ENCODE results near the gene NF1.
"Not testable (repeated sequence)": the region's sequence is repeated elsewhere in the genome, so short reads cannot be mapped to it uniquely, and the experiment has no call there.

Gene NF1

DNA sequence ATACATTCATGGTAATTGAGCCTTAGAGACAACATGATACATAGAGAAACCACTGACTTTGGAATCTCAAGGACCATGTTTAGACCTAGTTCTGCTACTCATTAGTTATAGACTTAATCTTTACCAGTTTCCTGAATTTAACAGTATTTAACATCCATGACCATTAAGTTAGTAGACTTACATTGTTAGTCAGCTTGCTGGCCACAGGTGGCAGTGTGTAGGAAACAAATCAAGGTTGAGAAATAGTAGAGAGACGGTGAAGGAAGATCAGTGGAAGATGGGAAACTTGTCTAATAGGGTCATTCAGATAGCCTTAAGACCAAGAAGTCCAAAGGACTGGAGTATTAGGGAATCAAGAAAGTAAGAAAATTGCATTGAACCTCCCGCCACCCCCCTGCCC, 171.3 kb downstream of the NF1 start:
- DNase-seq, result peak in 2 of 3 donors; percentile 12 to 15

DNA sequence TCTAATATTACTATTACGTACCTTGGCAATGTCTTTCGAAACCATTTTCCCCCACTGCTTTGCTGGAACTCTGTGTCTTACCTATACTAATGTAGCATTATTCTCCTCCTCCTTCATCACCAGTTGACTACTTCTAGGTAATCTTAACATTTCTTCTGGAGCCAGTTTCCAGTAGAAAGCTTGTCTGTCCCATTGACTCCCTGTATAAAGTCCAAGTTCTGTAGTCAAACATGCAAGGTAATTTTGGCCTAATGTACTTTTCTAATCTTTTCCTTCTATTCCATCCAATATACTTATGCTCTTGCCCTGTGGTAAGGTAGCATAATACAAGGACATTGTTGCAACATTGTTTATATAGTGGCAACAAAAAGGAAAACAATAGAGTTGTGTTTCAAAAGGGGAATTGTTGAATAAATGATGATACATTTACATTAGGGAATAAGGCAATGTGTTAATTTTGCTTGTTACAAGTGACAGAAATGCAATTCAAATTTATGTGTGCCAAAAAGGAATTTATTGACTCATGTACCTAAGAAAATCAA, 174.3 kb downstream of the NF1 start:
- no peak for DNase-seq

DNA sequence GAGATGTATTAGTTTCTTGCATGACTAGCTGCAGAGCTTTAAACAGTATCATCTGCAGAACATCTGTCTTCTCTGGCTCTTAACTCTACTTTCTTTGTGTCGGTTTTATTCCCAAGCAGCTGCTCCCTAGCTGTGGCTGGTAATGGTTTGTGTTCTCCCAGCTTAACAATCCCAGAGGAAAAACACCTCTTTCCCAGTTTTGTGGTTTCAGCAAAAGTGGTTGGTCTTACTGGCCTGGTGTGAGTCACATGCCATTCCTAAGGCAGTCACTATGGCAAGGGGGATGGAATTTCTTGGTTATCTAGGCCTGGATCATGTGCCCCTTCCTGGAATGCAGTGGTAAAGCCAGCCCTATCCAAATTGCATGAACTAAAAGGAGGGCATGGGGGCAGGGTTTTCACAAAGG, 174.8 kb downstream of the NF1 start:
- no peak for DNase-seq

DNA sequence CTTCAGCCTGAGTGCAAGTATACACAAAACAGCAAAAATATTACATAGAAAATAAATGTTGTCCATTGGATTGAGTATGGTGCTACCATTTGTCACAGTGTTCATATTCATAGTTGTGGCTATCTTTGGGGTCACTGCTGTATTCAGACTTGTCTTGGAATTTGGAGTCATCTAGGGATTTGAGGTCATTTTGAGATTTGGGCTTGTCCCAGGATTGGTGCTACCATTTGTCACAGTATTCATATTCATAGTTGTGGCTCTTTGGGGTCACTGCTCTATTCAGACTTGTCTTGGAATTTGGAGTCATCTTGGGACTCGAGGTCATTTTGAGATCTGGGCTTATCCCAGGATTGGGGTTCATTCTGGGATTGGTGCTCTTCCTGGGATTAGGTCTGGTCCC, 177.5 kb downstream of the NF1 start:
- no peak for DNase-seq

GRCh38 chr17:31272803-31273202, 178.0 kb downstream of the NF1 start:
- DNase-seq, result no peak

DNA sequence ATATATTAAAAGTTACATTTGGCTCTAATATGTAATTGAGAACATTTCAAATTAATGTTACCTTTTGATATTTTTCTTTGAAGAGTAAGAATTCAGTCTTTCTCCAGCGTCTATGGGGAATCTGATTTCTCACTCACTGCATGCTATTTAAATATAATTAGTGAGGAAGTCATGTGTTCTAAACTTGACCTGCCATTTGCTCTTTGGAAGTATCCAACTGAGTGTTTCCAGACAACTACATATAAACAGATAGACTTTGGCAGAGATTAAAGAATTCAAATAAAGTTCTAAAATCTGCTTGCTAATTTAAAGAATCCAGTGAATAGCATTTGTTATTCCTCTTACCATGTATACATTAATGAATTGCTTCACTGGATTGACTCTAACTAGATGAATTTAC, 178.7 kb downstream of the NF1 start:
- DNase-seq, result no peak

- peak; percentile 44 to 83 (median 81) for DNase-seq
Observed at GRCh38 chr17:31274252-31274651, 179.5 kb downstream of the NF1 start.

- DNase-seq, result peak; percentile 36 to 74 (median 67)
Observed at GRCh38 chr17:31275116-31275515, 180.3 kb downstream of the NF1 start.

DNA sequence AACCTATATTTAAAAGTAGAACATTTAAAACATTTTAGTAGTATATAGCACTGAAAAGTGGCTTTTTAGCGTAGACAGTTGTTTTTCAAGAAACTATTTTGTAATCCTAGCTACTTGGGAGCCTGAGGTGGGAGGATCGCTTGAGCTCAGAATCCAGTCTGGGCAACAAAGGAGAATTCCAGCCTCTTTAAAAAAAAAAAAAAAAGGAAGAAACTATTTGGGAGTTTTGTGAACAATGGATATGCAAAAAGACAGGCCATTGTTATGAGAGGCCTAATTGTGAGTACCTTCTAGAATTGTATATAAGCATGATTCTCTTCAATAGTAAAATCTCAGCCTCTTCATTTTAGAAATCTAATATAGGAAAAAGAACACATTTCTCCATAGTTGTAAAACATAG, 184.6 kb downstream of the NF1 start:
- DNase-seq, result no peak

DNA sequence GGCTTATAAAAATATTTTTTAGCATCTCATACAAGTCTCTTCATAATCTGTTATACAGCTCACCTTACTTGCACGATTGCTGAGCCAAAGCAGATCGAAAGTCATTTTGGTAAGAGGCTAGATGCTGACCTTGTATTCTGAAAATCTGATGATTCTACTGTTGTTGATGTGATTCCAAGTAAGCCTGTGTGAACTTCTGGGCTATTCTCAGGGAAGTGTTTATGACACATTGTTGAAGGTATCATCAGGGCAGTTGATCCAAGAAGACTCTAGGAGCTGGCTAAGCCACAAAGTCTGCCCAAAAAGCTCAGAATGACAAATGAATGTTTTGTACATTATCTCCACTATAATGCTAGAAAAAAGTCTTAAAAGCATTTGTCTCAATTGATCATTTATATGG, 186.3 kb downstream of the NF1 start:
- no peak for DNase-seq

- DNase-seq, result no peak
Observed at GRCh38 chr17:31283841-31284240, 189.1 kb downstream of the NF1 start.

GRCh38 chr17:31286587-31286986, 191.8 kb downstream of the NF1 start:
- DNase-seq, result no peak

GRCh38 chr17:31287932-31288331, 193.2 kb downstream of the NF1 start:
- not testable (repeated sequence) for DNase-seq

DNA sequence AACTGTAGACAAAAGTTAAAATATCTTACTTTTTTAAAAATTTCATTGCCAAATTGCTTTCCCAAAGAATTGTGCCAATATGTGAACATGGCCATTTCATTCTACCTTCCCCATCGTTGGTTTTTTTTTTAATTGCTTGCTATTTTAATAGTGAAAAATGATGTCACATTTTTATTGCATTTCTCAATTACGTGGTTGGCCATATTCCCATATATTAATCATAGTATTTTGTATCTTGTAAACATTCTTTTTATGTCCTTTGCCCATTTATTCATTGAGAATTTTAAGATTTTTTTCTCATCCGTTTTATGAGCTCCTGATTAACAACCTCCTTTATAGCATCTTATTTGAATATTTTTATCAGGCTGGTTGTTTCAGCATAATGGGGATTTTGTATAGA, 195.0 kb downstream of the NF1 start:
- DNase-seq, result no peak

- DNase-seq, result no peak
Observed at GRCh38 chr17:31291820-31292219, 197.0 kb downstream of the NF1 start.

DNA sequence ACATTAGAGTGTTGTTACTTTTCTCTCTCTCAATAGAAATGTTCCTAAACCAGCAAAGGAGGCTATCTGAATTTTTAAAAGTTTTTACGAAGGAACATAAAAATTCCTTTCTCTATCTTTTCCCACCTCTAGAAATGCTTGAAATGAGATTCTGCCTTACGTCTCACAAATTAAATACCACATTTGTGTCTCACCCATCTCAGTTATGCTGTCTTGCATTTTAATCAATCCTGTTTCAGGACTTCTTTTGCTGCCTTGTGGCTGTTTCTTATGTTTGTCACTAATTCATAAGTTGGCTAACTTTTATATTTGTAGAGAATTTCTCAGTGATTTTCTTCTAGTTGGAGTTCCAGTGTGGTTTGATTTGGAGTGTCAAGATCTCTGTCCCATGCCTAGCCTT, 198.8 kb downstream of the NF1 start:
- DNase-seq, result no peak

DNA sequence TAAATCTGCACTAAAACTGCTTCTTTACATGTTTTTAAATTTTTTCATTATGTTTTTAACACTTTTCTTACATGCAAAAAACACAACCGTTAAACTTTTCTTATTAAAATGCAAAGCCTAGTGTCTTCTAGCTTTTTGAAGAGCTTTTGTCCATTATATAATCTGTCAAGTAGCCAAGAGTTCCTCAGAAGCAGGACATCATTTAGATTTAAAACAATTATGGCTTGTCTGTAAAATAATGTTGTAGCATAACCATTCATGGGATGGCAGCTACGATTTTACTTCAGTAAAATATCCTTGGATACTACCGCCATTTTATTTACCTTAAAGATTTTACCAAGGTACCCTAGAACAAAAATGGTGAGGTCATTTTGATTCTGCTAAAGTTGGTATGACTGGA, 199.5 kb downstream of the NF1 start:
- no peak for DNase-seq

- DNase-seq, result no peak
Observed at GRCh38 chr17:31294820-31295488, 200.2 kb downstream of the NF1 start.

DNA sequence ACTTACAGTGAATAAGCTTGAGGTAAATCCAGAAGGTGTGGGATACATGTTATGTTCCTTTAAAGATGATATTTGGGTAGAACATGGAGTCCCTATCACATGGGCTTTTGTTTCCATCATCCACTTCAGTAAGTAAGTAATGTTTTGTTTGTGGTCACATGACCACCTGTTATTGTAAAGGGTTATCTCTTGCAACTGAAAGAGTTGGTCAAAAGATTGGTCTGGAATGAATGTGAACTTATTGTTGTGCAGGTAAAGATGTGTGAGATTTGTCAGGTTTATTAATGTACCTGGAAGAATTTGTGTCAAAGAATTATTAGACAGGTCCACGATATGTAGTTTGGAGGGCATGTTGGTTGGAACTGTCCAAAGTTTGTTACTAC, 200.7 kb downstream of the NF1 start:
- no peak for DNase-seq

GRCh38 chr17:31296142-31296541, 201.4 kb downstream of the NF1 start:
- no peak for DNase-seq

- no peak for DNase-seq
Observed at GRCh38 chr17:31297090-31297489, 202.3 kb downstream of the NF1 start, which contains the start of gene OMG. Gene OMG, minus strand, starts transcription at chr17:31297239. Its CDS starts 908 bp downstream, at chr17:31296331.

DNA sequence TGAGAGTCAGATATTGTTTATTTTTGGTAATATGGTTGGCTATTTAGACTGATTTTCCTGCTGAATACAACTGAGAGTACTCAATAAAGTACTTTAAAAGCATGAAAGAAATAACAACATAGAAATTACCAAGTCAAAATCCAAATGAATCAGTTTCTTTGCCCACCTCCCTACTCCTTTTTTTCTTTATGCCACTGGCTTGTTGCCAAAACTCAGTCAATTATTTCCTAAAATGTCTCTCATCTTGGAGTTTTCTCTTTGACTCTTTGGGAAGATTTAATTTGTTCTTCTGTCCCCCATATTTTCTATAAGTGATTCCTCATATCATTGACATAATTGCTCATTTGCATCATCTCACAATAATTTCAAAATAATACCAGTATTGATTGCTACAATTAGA, 204.8 kb downstream of the NF1 start:
- no peak for DNase-seq

- no peak for DNase-seq
Observed at GRCh38 chr17:31307640-31308039, 212.9 kb downstream of the NF1 start.

DNA sequence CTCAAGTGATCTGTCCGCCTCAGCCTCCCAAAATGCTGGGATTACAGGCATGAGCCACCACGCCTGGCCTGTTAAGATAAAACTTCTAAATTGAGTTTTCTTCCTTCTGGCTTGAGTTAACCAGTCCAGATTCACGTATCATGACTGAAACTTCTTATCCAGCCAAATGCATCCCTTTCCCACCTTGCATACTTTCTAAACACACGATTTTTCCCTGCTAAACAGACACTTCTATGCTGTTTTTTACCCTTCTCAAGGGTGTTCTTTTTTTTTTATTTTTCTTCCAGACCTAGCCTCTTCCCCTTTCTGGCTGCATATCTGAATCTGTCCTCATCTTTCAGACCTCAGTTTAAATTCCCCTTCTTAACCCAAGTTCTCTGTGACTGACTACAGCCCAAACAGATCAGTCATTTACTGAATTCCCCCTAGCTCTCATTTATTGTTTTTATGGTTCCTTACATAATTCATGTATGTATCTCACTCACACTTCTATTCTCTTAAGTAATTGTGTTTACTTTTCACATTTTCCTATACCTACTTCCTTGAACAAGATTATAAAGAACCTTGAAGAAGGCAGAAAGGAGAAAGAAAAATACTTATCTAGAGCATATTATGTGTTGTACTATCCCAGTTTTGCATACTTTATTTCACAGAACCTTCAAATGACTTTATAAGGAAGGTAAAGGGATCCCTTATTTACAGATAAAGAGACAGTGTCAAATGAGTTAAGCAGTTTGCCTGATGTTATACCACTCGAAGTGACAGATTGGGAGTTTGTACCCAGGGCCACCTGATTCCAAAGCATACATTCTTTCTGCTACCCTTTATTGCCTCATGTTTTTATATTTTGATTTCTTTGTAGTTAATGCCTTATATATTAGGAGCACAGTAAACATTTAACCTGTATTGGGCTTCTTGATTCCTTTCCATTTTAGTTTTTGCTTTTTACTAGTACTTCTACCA, 213.9 kb downstream of the NF1 start:
- DNase-seq, result peak; percentile 72 to 91 (median 86)

All from suppressor macrophage treated with lipopolysaccharide for 1 hour (primary cell).